CD1c-positive myeloid dendritic cell (primary cell): ENCODE data around the gene AUTS2.
"Not testable (repeated sequence)": the region's sequence is repeated elsewhere in the genome, so short reads cannot be mapped to it uniquely, and the experiment has no call there.

ENCODE experiments used
- DNase-seq: peaks from one replicate; pipeline ENCODE4 v3.0.0-alpha.2; 2016; ENCODE audit errors: extremely low spot score

The AUTS2 gene

DNA sequence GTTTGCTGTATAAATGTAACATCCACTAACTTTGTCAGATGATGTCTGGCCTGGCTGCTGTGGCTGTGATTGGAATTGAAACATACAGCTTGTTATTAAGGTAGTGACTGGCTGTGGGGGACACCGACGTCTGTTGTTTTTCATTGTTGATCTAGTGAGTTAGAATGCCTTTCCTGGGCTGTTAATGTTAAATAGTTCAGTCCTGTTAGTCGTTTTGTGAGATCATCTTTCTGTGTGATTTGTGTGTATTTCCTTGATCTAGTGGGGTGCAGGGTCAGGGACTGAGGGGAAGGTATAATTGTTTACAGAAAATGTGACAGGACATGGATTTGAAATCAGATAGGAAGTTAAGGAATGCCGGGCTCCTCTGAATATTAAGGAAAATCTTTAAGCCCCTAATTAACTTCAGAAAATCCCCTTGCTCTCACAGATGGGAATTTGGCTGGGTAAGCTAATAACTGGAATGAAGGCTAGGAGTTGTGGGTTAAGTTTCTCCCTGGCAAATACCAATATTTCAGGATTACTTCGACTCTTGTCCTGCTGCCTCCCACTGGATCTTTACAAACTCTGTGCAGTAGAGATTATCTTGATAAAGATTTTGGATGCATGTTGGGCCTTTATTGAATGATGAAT, 163.1 kb downstream of the AUTS2 start:
- DNase-seq = no peak

DNA sequence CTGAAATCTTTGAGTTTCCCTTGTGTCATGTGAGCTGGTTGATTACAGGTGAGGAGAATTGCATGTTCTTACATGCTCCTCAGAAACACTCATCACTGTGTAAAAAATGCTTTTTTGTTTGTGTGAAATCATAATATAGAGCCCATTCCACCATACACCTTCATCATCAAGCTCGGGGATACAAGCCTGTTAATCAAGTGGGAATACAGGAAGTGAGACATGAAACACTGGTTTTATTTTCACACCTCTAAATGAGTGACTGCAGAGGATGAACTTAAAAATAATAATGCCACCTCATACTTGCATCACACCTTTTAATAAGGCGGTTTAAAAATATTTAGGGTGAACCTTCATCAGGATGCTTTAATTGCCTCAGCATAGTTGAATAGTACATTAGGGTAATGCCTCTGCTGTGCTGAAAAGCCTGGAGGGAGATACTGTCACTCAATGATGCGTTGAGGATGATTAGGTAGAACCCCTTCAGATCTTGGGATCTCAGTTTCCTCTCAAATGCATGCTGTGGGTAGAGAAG, 164.6 kb downstream of the AUTS2 start:
- no peak for DNase-seq

DNA sequence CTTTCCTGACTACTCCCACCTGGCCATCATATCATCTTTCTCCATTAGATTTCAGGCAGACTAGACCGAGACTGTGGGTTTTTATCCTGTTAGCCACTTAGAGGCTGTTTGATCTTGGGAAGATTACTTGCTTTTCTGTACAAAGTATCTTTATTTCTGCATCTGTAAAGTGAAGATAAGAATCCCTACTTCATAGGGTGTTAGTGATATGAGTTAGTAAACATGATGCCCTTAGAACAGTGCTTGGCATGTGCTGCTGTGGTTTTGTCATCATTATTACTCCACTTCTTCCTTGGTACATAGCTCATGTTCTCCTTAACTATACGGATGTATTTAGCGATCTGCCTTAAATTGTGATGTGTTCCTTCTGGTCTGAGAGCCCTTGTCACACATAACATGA, 165.2 kb downstream of the AUTS2 start:
- DNase-seq = no peak

DNA sequence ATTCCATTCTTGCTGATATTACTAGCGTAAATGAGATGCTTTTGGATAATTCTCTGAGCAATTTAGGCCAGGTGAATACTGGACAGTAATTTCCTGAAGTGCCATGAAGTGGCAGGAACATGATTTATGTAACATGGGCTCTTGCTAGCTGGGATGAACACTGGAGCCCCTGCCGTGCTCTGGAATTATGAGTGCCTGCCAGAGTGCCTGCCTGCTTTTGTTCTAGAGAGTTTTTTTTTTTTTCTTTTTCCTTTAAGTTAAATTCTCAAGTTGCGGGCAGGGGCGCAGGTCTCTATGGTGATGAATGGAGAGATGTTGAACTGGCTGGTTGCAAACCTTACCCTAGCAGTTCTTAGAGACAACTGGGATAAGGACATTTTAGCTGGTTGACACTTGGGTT, 165.9 kb downstream of the AUTS2 start:
- DNase-seq = no peak

DNA sequence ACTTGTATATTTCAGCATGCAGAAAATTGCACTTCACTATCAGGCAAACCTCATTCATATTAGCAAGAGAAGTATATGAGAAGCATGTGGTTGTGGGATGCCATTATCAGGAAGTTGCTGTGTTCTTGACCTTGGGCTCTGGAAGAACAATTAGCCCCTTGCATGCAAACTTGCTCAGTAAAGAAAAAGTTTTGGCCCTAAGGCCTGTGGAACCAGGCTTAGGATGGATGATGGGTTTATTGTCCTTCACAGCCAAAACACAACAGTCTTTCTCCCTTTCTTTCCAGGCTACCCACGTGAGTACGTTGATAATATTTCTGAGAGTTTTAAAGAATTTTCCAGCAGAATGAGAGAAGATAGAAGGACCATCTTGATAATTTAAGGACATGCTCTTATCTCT, 166.4 kb downstream of the AUTS2 start:
- no peak for DNase-seq

DNA sequence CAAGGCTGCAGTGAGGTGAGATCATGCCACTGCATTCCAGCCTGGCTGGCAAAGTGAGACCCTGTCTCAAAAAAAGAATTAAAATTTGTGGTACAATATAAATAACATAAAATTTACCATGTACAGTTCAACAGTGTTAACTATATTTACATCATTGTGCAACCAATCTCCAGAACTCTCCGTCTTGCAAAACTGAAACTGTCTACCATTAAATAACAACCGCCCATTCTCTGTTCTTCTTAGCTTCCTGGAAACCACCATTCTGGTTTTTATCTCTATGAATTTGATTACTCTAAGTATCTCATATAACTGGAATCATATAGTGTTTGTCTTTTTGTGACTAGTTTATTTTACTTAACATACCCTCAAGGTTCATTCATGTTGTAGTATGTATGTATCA, 167.6 kb downstream of the AUTS2 start:
- DNase-seq = no peak

DNA sequence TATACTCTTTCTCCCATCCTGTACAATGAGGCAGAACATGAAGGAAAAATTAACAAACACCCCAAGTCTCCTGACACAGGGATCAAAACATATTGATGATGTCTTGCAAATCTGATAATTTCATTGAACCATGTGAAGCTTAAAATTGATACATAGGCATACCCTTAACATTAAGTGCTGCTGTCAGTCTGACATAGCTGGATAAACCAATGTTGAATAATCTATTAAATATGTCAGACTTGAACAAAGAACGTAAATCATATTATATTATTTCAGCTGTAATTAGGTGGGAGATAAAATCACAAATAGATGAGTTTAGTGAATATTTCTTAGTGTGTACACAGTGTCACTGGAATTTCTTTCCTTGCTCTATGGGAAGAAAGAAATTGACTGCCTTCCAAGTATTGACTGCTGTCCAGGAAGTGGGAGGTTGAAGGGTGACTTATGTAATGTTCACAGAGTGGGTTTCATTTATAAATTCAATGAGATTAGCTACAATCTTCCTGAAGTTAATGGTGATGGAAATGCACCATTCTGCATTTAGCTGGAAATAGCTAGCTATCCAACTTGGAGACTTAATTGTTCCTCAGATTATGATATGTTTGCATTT, 170.8 kb downstream of the AUTS2 start:
- DNase-seq = no peak

DNA sequence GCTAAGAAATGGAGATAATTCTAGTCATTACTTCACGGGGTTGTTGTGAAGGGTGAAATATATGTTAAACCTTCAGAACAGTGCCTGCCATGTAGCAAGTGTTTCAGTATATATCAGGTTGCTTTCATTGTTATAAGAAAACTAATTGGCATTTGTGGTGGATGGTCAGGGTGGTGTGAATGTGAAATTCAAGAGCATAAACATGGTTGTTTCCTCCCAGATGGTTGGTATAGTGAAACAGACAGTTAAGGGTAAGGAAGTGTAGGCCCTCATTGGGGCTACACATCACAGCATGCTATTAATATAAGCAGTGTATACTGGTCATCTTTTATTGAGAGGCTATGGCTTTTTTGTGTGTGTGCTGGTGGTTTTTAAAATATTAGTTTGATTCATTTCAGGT, 171.6 kb downstream of the AUTS2 start:
- no peak for DNase-seq

DNA sequence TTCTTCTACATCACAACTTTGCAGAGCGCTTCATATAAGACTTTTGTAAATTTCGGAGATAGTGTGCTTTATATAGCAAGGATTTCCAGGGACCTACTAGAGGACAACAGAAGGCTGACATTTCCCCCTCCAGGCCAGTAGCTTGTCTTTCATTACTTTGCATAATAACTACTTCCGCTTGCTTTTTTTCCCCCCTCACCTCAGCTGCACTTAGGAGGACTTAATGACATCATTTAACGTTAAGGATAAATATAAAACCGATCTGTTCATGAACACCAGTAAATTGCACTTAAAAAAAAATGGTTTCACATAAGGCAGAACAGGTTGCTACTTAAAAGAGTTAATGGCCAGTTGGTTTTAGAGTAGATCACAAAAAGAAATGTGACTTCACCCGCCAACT, 172.3 kb downstream of the AUTS2 start:
- no peak for DNase-seq

DNA sequence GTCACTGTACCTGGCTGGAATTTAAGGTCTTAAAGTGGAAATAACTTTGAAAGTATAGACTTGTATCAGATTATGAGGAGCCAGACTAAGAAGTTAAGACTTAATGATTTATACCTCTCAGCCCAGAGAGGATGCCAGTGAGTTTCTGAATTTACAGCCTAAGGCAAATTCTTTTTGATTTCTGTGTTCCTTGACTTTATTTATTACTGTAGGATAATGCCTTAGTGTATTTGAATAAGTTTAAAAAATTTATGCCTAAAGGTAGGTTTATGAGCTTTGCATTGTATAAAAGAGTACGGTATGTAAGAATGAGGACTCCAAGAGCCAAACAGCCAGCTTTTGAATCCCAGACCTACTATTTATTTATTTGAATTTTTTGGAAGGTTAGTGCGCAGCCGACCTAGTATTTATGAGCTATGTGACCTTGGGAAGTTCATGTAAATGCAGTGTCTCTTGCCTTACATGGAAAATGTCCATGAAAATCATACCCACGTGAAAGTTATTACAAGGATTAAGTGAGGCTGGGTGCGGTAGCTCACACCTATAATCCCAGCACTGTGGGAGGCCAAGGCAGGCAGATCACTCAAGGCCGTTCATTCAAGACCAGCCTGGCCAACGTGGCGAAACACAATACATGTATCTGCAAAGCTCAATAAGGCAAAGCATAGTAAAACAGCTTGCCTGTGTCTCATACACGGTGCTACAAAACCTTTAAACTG, 174.6 kb downstream of the AUTS2 start:
- DNase-seq = no peak

DNA sequence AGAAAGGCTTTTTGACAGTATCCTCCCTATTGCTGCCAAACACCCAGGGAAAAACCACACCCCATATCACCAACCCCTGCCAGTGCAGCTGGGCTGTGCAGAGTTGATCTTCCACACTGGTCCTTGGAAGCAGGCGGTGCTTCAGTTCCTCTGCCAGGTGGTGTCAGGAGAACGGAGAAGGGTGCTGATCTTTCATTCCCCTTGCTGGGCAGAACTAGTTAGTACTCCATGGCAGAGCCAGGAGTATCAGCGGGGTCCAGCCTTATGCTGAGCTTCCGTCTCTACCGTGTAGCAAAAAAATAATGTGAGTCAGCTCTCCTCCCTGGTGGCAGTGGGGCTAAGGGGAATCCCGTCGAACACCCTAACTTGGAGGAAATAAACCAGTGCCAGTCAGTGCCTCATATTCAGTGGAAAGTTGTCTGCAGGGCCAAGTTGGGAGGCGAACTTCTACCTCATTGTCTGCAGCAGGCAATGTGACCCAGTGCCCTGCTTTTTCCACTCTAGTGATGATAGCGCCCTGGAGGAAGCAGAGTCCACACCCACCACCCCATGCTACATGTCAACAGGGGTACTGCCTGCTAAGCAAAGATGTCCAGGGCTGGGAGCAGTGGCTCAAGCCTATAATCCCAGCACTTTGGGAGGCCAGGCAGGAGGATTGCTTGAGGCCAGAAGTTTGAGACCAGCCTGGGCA, 175.4 kb downstream of the AUTS2 start:
- no peak for DNase-seq

DNA sequence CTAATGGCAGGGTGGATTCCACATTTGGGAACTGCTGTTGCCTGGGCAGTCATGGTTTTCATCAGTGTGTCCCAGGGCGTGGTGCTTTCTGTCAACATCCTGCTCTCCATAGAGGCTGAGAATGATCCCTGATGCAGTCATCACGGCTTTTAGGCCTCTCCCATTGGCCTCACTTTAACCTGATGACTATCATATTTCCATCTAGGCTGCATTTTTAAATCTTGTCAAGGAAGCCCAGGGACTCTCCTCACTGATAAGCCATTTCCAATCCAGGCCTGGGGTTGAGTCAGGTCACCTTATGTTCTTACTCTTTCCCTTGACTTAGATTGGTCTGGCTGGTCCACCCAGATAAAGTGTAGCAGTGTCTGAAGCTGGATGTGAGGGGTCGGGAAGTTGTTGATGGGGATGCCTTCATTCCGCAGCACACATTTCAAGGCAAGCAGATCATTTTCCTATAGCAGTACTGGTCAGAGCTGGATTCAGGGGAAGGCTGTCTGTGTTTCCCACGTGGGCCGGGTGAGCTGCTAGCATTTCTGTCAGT, 177.0 kb downstream of the AUTS2 start:
- no peak for DNase-seq

DNA sequence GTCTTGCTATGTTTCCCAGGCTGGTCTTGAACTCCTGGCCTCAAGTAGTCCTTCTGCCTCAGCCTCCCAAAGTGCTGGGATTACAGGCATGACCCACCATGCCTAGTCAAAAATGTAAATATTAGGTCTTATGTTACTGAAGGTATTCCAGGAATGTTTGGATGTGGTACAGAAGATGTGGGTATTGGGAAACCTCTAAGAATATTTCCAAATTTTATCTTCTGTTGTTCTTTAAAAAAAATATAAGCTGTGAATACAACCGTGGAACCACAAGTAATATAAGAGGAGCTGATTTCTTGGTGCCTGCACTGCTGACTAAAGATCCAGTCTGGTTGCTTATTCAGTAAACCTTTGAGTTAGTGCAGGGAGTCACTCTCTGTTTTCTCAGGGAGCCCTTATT, 178.3 kb downstream of the AUTS2 start:
- no peak for DNase-seq

DNA sequence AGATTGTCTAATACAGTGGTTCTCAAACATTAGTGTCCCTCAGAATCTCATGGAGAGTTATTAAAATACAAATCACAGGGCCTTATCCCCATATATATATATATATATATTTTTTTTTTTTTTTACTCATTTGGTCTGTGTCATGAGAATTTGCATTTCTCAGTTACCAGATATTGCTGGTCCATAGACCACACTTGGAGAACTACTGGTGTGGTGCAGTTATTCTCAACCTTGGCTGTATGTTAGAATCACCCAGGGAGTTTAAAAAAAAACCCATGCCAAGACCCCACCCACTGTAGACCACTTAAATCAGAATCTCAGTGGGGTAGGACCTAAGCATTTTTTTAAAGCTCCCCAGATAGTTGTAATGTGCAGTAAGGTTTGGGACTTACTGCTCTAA, 179.9 kb downstream of the AUTS2 start:
- no peak for DNase-seq

DNA sequence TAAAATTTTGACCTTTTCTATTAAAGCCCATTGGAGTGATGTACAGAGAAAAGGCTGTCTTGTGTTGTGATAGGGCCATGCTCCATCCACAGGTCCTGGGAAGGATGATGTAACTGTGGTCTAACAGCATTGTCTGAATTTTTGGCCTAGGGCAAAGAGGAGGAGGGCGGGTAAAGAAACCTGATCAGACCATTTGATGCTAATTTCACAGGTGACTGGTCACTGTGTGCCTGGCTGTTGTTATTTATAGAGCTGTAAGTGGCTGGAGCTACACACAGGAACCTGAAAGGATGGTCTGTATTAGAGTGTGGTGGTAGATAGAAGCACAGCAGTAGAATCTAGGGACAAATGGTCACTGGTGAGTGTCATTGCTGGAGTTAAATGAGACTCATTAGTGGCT, 182.1 kb downstream of the AUTS2 start:
- DNase-seq = no peak

DNA sequence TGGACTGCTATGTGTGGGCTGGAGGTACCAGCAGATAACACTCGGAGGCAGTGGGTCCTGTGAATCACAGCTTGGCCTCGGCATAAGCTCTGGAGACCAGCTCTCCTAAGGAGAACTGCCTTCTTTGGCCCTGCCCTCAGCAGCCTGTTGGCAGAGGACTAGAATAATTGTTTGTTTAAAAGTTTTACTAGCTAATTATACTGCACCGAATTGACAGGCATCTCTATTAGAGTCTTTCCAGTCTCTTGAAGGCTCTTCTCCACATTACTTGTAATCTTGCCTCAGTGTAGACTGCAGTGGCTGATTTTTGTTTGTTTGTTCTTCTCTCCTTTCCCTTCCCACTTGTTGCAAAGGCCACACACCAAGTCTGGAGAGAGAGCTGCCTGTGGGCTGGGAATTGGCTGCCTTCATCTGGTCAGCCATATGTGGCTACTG, 183.2 kb downstream of the AUTS2 start:
- no peak for DNase-seq

DNA sequence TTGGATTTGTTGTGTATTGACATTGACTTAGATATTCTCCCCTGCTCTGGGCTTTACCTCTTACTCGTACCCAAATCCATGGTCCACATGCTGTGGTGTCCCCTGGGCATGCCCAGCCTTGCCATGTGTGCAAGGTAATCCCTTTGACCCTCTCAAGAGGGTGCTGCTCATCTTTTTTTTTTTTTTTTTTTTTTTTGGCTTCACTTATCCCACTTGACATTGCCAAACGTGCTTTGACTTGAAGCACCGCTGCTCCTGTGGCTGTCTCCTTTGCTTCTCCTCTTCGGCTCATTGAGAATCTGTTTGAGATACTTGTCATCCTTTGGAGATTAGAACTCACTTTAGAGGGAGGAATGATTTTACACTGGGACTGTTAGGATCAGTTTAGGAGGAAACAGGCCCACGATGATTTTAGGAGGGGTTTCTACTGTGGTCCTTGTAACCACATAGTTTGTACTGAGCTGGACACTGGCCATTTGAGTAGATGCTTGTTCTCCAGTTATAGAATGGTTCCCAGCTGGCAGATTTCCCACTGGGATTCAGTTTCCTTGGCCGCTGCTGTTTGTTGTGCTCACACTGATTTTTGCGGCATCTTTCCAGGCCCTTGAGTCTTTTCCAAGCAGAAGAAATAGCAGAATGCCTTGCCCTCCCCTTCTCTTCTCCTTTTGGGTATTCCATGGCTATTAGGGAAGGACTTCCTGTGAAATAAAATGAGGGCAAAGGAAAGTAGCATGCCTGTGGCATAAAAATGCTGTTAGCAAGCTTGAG, 184.8 kb downstream of the AUTS2 start:
- no peak for DNase-seq

DNA sequence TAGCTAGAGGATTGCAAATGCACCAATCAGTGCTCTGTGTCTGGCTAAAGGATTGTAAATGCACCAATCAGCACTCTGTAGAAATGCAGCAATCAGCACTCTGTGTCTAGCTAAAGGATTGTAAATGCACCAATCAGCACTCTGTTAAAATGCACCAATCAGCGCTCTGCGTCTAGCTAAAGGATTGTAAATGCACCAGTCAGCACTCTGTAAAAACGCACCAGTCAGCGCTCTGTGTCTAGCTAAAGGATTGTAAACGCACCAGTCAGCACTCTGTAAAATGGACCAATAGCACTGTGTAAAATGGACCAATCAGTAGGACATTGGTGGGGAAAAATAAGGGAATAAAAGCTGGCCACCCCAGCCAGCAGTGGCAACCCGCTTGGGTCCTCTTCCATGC, 187.9 kb downstream of the AUTS2 start:
- DNase-seq = not testable (repeated sequence)

DNA sequence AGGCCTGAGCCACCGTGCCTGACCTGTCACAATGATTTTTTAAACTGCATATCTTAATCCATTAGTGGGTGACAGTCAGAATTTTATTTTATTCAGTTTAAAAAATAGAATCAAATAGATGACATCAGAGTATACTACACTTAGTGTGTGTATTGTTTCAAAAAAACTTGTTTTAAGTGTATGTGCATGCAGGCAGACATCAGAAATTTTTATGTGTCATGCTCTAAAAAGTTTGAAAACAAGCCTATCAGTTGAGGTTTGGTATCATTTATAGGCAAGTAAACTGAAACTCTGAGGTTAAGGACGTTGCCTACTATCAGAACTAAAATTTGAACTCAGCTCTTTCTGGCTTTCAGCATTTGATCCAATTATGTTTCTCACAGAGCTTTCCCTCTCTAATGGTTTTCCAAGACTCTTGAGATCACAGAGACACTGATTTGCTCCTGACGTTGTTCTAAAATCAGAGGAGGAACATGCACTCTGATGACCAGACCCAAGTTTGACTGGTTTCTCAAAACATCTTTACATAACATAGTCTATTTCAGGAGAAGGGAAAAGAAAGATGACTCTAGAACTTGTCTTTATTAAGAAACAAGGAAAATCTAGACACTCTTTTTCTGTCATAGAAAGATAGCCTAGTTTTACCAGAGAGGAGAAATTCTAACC, 188.6 kb downstream of the AUTS2 start:
- DNase-seq = no peak

DNA sequence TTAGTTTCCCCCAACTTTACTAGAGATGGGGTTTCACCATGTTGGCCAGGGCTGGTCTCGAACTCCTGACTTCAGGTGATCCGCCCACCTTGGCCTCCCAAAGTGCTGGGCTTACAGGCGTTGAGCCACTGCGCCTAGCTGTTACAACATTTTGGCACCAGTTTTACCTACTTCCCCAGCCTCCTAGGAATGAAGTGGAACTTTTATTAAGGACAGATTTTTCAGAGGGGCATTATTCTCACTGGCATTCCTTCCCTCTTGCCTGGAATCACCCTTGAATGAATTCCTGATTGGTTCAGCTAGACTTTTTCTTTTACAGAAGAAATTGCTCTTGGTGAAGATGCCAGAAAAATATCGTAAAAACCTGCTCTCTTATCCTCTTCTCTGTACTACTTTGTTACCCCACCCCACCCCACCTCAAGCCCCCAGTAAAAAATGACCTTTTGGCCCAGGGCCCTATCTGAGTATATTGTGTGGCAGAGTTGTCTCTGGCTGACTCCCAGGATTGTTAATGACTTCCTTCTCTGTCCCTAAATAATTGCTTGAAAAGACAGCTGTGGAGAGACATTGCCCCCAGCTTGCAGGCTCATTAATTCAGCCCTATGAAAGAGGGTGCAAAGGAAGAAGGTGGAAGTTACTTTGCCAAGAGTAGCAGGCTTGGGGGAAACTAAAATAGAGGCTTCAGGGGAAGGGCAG, 189.6 kb downstream of the AUTS2 start:
- no peak for DNase-seq
